H9 (cell line): Measurements from ENCODE around the gene ACOT11. TPM values are rescaled to one million over a fixed set of nuclear protein-coding genes. Genes with fewer than 3 reads are reported as not detected.

Experiments
- DNase-seq: peaks from one replicate; pipeline ENCODE4 v3.0.0-alpha.2; 2017
- H2AFZ ChIP-seq: one replicate; pipeline ENCODE4 v1.6.1; 2013; ENCODE audit warnings: mild to moderate bottlenecking, low read length, control low read depth, moderate library complexity
- H2AK5ac ChIP-seq: 2 replicates; pipeline ENCODE4 v1.6.1; 2013; ENCODE audit warnings: low read length, control low read depth, mixed read lengths; ENCODE audit not compliant: insufficient read length
- H2BK120ac ChIP-seq: one replicate; pipeline ENCODE4 v1.6.1; 2013; ENCODE audit warnings: low read depth, mild to moderate bottlenecking, low read length, control low read depth, inconsistent platforms; ENCODE audit not compliant: poor library complexity, severe bottlenecking
- H2BK12ac ChIP-seq: 2 replicates; pipeline ENCODE4 v1.6.1; 2013; ENCODE audit warnings: low read length, control low read depth, mixed read lengths, low read depth; ENCODE audit not compliant: insufficient read length
- H2BK15ac ChIP-seq: 2 replicates; pipeline ENCODE4 v1.6.1; 2013; ENCODE audit warnings: low read depth, low read length, control low read depth
- H2BK20ac ChIP-seq: one replicate; pipeline ENCODE4 v1.6.1; 2013; ENCODE audit warnings: low read depth, mild to moderate bottlenecking, low read length, control low read depth, inconsistent platforms; ENCODE audit not compliant: poor library complexity, severe bottlenecking
- H2BK5ac ChIP-seq: 2 replicates; pipeline ENCODE4 v1.6.1; 2013; ENCODE audit warnings: low read length, control low read depth, mixed read lengths; ENCODE audit not compliant: insufficient read length
- H3K14ac ChIP-seq: 2 replicates; pipeline ENCODE4 v1.6.1; 2013; ENCODE audit warnings: low read length, control low read depth; ENCODE audit not compliant: insufficient read depth
- H3K18ac ChIP-seq: 2 replicates; pipeline ENCODE4 v1.6.1; 2013; ENCODE audit warnings: low read depth, mild to moderate bottlenecking, mixed read lengths, low read length, control low read depth; ENCODE audit not compliant: insufficient read length
- H3K23ac ChIP-seq: 2 replicates; pipeline ENCODE4 v1.6.1; 2013; ENCODE audit warnings: low read length, control low read depth, mixed read lengths, low read depth; ENCODE audit not compliant: insufficient read length
- H3K23me2 ChIP-seq: 2 replicates; pipeline ENCODE4 v1.6.1; 2013; ENCODE audit warnings: low read depth, mild to moderate bottlenecking, mixed read lengths, low read length, control low read depth; ENCODE audit not compliant: insufficient read length, poor library complexity, severe bottlenecking
- H3K27ac ChIP-seq: 2 replicates; pipeline ENCODE4 v1.5.1; 2013; ENCODE audit warnings: low read length, control low read depth, mixed read lengths, low read depth; ENCODE audit not compliant: insufficient read length
- H3K27me3 ChIP-seq: 2 replicates; pipeline ENCODE4 v1.6.1; 2013; ENCODE audit warnings: low read length, control low read depth, inconsistent platforms; ENCODE audit not compliant: insufficient read depth
- H3K4ac ChIP-seq: 2 replicates; pipeline ENCODE4 v1.6.1; 2013; ENCODE audit warnings: low read depth, mild to moderate bottlenecking, control low read depth, inconsistent platforms, low read length, moderate library complexity
- H3K4me1 ChIP-seq: 2 replicates; pipeline ENCODE4 v1.6.1; 2013; ENCODE audit warnings: low read length, control low read depth, inconsistent platforms; ENCODE audit not compliant: insufficient read depth
- H3K4me2 ChIP-seq: 2 replicates; pipeline ENCODE4 v1.6.1; 2013; ENCODE audit warnings: low read length, control low read depth, mixed read lengths; ENCODE audit not compliant: insufficient read length, insufficient read depth
- H3K56ac ChIP-seq: 2 replicates; pipeline ENCODE4 v1.6.1; 2013; ENCODE audit warnings: low read depth, mild to moderate bottlenecking, mixed read lengths, low read length, control low read depth; ENCODE audit not compliant: insufficient read length
- H3K79me1 ChIP-seq: 2 replicates; pipeline ENCODE4 v1.6.1; 2013; ENCODE audit warnings: low read depth, mild to moderate bottlenecking, moderate library complexity, low read length, control low read depth, inconsistent platforms; ENCODE audit not compliant: insufficient read depth, poor library complexity, severe bottlenecking
- H3K79me2 ChIP-seq: 2 replicates; pipeline ENCODE4 v1.6.1; 2013; ENCODE audit warnings: low read length, control low read depth, inconsistent platforms; ENCODE audit not compliant: insufficient read depth
- H3K9ac ChIP-seq: 2 replicates; pipeline ENCODE4 v1.6.1; 2013; ENCODE audit warnings: low read length, control low read depth, mixed read lengths; ENCODE audit not compliant: insufficient read length; ENCODE audit errors: extremely low read depth
- H3K9me3 ChIP-seq: one replicate; pipeline ENCODE4 v1.6.1; 2013; ENCODE audit warnings: low read depth, low read length, inconsistent platforms; ENCODE audit not compliant: control insufficient read depth
- H3T11ph ChIP-seq: one replicate; pipeline ENCODE4 v1.6.1; 2013; ENCODE audit warnings: mild to moderate bottlenecking, low read length, control low read depth, inconsistent platforms
- H4K20me1 ChIP-seq: one replicate; pipeline ENCODE4 v1.6.1; 2013; ENCODE audit not compliant: control insufficient read depth, insufficient read length, insufficient read depth
- H4K5ac ChIP-seq: 2 replicates; pipeline ENCODE4 v1.6.1; 2013; ENCODE audit warnings: low read depth, mild to moderate bottlenecking, mixed read lengths, low read length, control low read depth; ENCODE audit not compliant: insufficient read length
- H4K8ac ChIP-seq: replicated peaks from 2 replicates; pipeline ENCODE4 v1.6.1; 2013; ENCODE audit warnings: low read length, control low read depth, mixed read lengths, low read depth; ENCODE audit not compliant: insufficient read length
- H4K91ac ChIP-seq: 2 replicates; pipeline ENCODE4 v1.6.1; 2013; ENCODE audit warnings: low read depth, mild to moderate bottlenecking, moderate library complexity, mixed read lengths, low read length, control low read depth; ENCODE audit not compliant: insufficient read length
- H3K27ac Mint-ChIP-seq, 3 experiments: 2 replicates in 2 of 3; 3 replicates in 1 of 3; pipeline ENCODE4 v1.8.0; 2020 to 2021; ENCODE audit warnings: mixed read lengths in 3 of 3, mild to moderate bottlenecking in 1 of 3, moderate library complexity in 1 of 3
- H3K27me3 Mint-ChIP-seq: 2 replicates; pipeline ENCODE4 v1.8.0; 2021; ENCODE audit warnings: low read depth, mild to moderate bottlenecking, moderate library complexity, mixed read lengths
- H3K36me3 Mint-ChIP-seq, 3 experiments: 2 replicates in 2 of 3; 3 replicates in 1 of 3; pipeline ENCODE4 v1.8.0; 2020 to 2021; ENCODE audit warnings: low read depth in 3 of 3, mixed read lengths in 3 of 3; ENCODE audit not compliant: insufficient read depth in 1 of 3
- H3K4me1 Mint-ChIP-seq, 2 experiments: 2 replicates each; pipeline ENCODE4 v1.8.0; 2020; ENCODE audit warnings: mixed read lengths in 2 of 2
- H3K4me3 Mint-ChIP-seq, 2 experiments: 2 replicates in 1 of 2; 3 replicates in 1 of 2; pipeline ENCODE4 v1.8.0; 2020 to 2021; ENCODE audit warnings: mild to moderate bottlenecking in 2 of 2, mixed read lengths in 2 of 2, moderate library complexity in 1 of 2
- H3K9me3 Mint-ChIP-seq, 2 experiments: 2 replicates in 1 of 2; 3 replicates in 1 of 2; pipeline ENCODE4 v1.8.0; 2020; ENCODE audit warnings: mild to moderate bottlenecking in 2 of 2, mixed read lengths in 2 of 2, moderate library complexity in 1 of 2
- CTCF ChIP-seq: fragments of 200-600 bp; sonication (generic); conservative IDR thresholded peaks from 3 replicates; pipeline ENCODE4 v1.8.0; 2021; ENCODE audit warnings: antibody characterized with exemption, mild to moderate bottlenecking
- WGBS: extraction: QIAGEN DNeasy Blood & Tissue Kit; methylation state at CpG from one replicate; pipeline ENCODE4 v1.1.7; 2013; ENCODE audit warnings: missing lambda C conversion rate, low lambda C conversion rate, mixed read lengths; ENCODE audit not compliant: insufficient read length; ENCODE audit errors: extremely low coverage; 5-methylcytosine and 5-hydroxymethylcytosine counted together
- total RNA-seq: library from RNA; stranded (reverse); gene quantifications from 2 replicates; pipeline ENCODE4 v1.2.1, GENCODE V29; 2021

Gene ACOT11
- total RNA-seq, 1 experiment from 2014 or later, result 4.0 TPM

GRCh38 chr1:54585181-54586066 lies 37.4 kb downstream of the ACOT11 start:
- H2BK5ac ChIP-seq, result no peak overlapping the region
- no peak overlapping the region for H3K27ac ChIP-seq
- Mint-ChIP-seq H3K4me1 (peaks cover 35 to 42% of the 10 kb centered on the region in 2 experiments), H3K27ac (peak overlapping the region in 1 of 3 experiments; percentile 47; a peak in 3 of 7 replicates), H3K36me3 (no peaks in the 10 kb centered on the region), H3K4me3 (no peak overlapping the region), H3K27me3 (no peaks in the 10 kb centered on the region), H3K9me3 (no peaks in the 10 kb centered on the region)
- no peak for DNase-seq
- H4K20me1 ChIP-seq, result no peaks in the 10 kb centered on the region
- no peak overlapping the region for H2AK5ac ChIP-seq
- H3K23me2 ChIP-seq, result no peaks in the 10 kb centered on the region
- H4K91ac ChIP-seq, result peak overlapping the region; percentile 16
- no peak overlapping the region for H2AFZ ChIP-seq
- H3K27me3 ChIP-seq, result no peaks in the 10 kb centered on the region
- H3K56ac ChIP-seq, result no peak overlapping the region
- H3K23ac ChIP-seq, result no peak overlapping the region
- no peaks in the 10 kb centered on the region for H3K79me2 ChIP-seq
- no peak overlapping the region for H2BK12ac ChIP-seq
- no peaks in the 10 kb centered on the region for H3K79me1 ChIP-seq
- no peak overlapping the region for H4K5ac ChIP-seq
- no peak for TF ChIP-seq CTCF
- no peak overlapping the region for H3K14ac ChIP-seq
- peaks cover 3% of the 10 kb centered on the region; the same call in 1 of the 2 replicates for H3K4me1 ChIP-seq
- WGBS, result no CpG with 5 or more reads among the region's 15 CpGs
- no peak overlapping the region for H3K18ac ChIP-seq
- H2BK20ac ChIP-seq, result no peak overlapping the region
- no peaks in the 10 kb centered on the region for H3K9me3 ChIP-seq
- no peak overlapping the region for H3K9ac ChIP-seq
- no peak overlapping the region for H3K4me2 ChIP-seq
- H4K8ac ChIP-seq, result no peak overlapping the region
- no peak overlapping the region for H3K4ac ChIP-seq
- H2BK15ac ChIP-seq, result no peak overlapping the region
- no peak overlapping the region for H2BK120ac ChIP-seq
- no peak overlapping the region for H3T11ph ChIP-seq
